Small intestine (tissue), 7 donors: ENCODE data around the gene UBAC1. TPM values are rescaled to one million over a fixed set of nuclear protein-coding genes. Genes with fewer than 3 reads are reported as not detected.

Source experiments
- DNase-seq, 2 donors: peaks; one replicate each; pipeline versions ENCODE4 v3.0.0 to v3.0.0-alpha.2; 2013
- FAIRE-seq: peaks from 2 replicates; lab custom pipeline; 2012; peaks lifted over from hg19 to GRCh38; lab: Jason Lieb, UNC
- H3K27ac ChIP-seq, 3 donors: one replicate each; pipeline ENCODE4 v1.5.1; 2013; ENCODE audit warnings: low read length in 2 of 3, mild to moderate bottlenecking in 2 of 3, control low read depth in 1 of 3, inconsistent platforms in 1 of 3, low read depth in 1 of 3, moderate library complexity in 1 of 3
- H3K27me3 ChIP-seq, 3 donors: one replicate each; pipeline ENCODE4 v1.6.1; 2013; ENCODE audit warnings: low read length in 3 of 3, inconsistent platforms in 1 of 3; ENCODE audit not compliant: control insufficient read depth in 3 of 3, insufficient read depth in 3 of 3
- H3K36me3 ChIP-seq, 3 donors: one replicate each; pipeline ENCODE4 v1.6.1; 2013; ENCODE audit warnings: low read length in 3 of 3, inconsistent platforms in 1 of 3, low read depth in 1 of 3, mild to moderate bottlenecking in 1 of 3, moderate library complexity in 1 of 3; ENCODE audit not compliant: control insufficient read depth in 3 of 3, insufficient read depth in 2 of 3
- H3K4me1 ChIP-seq, 3 donors: one replicate each; pipeline ENCODE4 v1.6.1; 2013; ENCODE audit warnings: low read length in 2 of 3, inconsistent platforms in 1 of 3, low read depth in 1 of 3, mild to moderate bottlenecking in 1 of 3, moderate library complexity in 1 of 3; ENCODE audit not compliant: control insufficient read depth in 3 of 3, insufficient read depth in 2 of 3
- H3K4me3 ChIP-seq, 3 donors: one replicate each; pipeline ENCODE4 v1.5.1; 2013; ENCODE audit warnings: low read length in 3 of 3, control low read depth in 1 of 3, inconsistent platforms in 1 of 3, low read depth in 1 of 3, mild to moderate bottlenecking in 1 of 3, moderate library complexity in 1 of 3
- H3K9me3 ChIP-seq, 2 donors: one replicate each; pipeline ENCODE4 v1.6.1; 2013; ENCODE audit warnings: low read depth in 1 of 2, low read length in 1 of 2; ENCODE audit not compliant: control insufficient read depth in 2 of 2, insufficient read depth in 1 of 2
- WGBS, 3 donors: extraction: QIAGEN DNeasy Blood & Tissue Kit; methylation state at CpG; one replicate each; pipeline ENCODE4 v1.1.7; 2013; 5-methylcytosine and 5-hydroxymethylcytosine counted together
- polyA plus RNA-seq, 4 donors: library from polyadenylated mRNA; stranded (reverse) in 3 of 4; unstranded in 1 of 4; fragments of 200-250 nt in 3 of 4; fragments of 120-200 nt in 1 of 4; gene quantifications; one replicate each; pipeline versions ENCODE4 v1.2.1 to v1.2.3, GENCODE V29; 2013
- donor health status: healthy with polysubstance abuse.
- donor health status: control.
- donor health status: control.
- donor health status: Bipolar disorder and iron deficiency.
- donor health status: healthy.

The UBAC1 gene
- polyA plus RNA-seq, 4 donors: 19.9 to 78.5 (median 63.3) TPM

DNA sequence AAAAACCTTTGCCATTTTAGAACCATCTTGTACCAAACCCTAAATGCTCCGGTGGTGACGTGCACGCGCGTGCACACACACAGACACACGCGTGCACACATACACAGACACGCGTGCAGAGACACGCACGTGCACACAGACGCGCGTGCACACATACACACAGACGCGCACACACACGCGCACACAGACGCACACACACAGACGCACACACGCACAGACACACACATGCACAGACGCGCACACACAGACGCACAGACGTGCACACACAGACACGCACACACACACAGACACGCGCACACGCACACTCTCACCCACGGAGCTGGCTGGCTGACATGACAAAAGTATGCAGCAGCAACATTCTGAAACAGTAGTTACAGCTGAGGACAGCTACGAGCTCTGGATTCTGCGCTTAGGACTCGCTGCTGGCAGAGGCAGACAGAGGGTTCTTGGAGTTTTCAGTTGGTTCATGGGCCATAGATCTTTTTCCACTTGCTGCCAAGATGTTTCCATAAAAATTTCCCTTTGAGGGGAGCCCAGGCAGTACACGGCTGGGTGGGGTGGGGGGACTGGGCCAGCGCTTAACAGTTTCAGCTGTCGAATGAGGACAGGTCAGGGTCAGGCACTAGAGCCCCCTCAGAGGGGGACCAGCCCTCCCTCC is 46.2 kb upstream of the UBAC1 start:
- H3K36me3 ChIP-seq: peaks cover 0 to 45% (median 14%) of the 10 kb centered on the region in 3 donors
- no peaks in the 10 kb centered on the region for H3K9me3 ChIP-seq
- 81 to 92% (median 85%) methylated on average over 36 of the region's 36 CpGs for WGBS, 3 donors
- H3K27ac ChIP-seq: peak overlapping the region in 1 of 3 donors; percentile 62
- FAIRE-seq (no peak), DNase-seq (no peak)
- H3K4me1 ChIP-seq: peaks cover 0 to 20% (median 0%) of the 10 kb centered on the region in 3 donors
- H3K4me3 ChIP-seq: no peak overlapping the region
- H3K27me3 ChIP-seq: no peaks in the 10 kb centered on the region

DNA sequence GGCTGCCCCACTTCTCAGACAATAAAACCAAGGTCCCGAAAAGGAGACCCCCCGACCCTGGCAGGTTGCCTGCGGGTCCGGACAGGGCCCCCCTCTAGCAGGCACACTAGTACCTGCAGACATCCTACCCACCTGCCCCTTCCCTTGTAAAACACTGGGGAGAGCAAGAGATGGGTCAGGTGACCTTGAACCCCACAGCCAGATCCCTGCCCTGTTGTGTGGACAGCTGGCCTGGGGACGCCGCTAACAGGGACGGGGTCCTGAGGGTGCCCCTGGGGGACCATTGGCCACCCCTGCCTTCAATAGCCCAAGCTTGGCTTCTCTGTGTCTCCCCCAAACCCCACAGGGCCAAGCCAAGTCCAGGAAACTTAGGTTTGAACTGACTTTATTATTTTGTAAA is 45.0 kb upstream of the UBAC1 start:
- Histone ChIP-seq H3K36me3 (peaks cover 0 to 35% (median 4%) of the 10 kb centered on the region in 3 donors), H3K27ac (no peak overlapping the region), H3K4me1 (peaks cover 0 to 12% (median 0%) of the 10 kb centered on the region in 3 donors), H3K27me3 (no peaks in the 10 kb centered on the region), H3K9me3 (no peaks in the 10 kb centered on the region), H3K4me3 (no peak overlapping the region)
- WGBS, 3 donors: 78 to 84% (median 80%) methylated on average over 7 of the region's 7 CpGs
- DNase-seq (no peak), FAIRE-seq (no peak)

DNA sequence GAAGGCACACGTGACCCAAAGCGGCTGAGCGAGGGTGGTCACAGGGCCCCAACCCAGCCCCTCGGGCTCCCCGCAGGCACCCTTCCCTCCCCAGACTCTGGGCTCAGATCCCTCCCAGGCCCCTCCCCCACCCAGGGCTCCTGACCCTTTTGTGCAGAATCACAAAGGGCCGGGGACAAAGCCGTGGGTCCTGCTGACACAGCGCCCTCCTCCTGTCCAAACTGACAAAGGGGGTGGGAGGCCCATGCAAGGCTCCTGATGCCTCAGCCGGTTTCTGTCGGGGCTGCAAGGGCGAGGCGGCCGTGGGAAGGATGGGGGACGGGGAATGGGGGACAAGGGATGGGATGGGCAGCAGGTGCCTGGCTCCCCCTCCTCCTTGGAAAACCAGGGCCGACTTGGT is 43.5 kb upstream of the UBAC1 start:
- no peak for FAIRE-seq
- H3K27me3 ChIP-seq: no peaks in the 10 kb centered on the region
- no peak overlapping the region for H3K27ac ChIP-seq
- WGBS, 3 donors: 61 to 81% (median 64%) methylated on average over 12 to 15 of the region's 15 CpGs
- peaks cover 0 to 12% (median 0%) of the 10 kb centered on the region in 3 donors for H3K4me1 ChIP-seq
- no peak for DNase-seq
- no peaks in the 10 kb centered on the region for H3K9me3 ChIP-seq
- H3K36me3 ChIP-seq: peaks cover 0 to 22% (median 0%) of the 10 kb centered on the region in 3 donors
- H3K4me3 ChIP-seq: no peak overlapping the region

DNA sequence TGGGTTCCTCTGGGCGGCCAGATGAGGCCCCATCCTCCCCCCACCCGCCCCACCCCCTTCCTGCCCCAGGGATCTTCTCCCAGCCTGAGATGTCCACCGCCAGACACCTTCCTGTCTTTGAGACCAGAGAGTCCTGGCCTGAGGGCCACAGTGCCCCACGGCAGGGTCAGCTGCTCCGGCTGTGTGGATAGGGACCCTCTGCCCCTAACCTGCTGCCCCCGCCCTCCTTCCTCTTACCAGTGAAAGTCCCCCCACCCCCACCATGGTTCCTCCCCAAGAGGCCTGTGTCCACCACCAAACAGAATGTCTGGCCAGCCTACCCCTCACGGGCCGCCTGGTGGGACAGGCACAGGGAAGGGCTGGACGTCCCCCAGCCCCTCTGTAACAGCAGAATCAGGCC is 43.0 kb upstream of the UBAC1 start:
- no peaks in the 10 kb centered on the region for H3K9me3 ChIP-seq
- FAIRE-seq: no peak
- no peak for DNase-seq
- peaks cover 0 to 17% (median 0%) of the 10 kb centered on the region in 3 donors for H3K36me3 ChIP-seq
- no peak overlapping the region for H3K4me3 ChIP-seq
- no peak overlapping the region for H3K27ac ChIP-seq
- peaks cover 0 to 12% (median 0%) of the 10 kb centered on the region in 3 donors for H3K4me1 ChIP-seq
- no peaks in the 10 kb centered on the region for H3K27me3 ChIP-seq
- 70 to 75% (median 71%) methylated on average over 9 of the region's 9 CpGs for WGBS, 3 donors

DNA sequence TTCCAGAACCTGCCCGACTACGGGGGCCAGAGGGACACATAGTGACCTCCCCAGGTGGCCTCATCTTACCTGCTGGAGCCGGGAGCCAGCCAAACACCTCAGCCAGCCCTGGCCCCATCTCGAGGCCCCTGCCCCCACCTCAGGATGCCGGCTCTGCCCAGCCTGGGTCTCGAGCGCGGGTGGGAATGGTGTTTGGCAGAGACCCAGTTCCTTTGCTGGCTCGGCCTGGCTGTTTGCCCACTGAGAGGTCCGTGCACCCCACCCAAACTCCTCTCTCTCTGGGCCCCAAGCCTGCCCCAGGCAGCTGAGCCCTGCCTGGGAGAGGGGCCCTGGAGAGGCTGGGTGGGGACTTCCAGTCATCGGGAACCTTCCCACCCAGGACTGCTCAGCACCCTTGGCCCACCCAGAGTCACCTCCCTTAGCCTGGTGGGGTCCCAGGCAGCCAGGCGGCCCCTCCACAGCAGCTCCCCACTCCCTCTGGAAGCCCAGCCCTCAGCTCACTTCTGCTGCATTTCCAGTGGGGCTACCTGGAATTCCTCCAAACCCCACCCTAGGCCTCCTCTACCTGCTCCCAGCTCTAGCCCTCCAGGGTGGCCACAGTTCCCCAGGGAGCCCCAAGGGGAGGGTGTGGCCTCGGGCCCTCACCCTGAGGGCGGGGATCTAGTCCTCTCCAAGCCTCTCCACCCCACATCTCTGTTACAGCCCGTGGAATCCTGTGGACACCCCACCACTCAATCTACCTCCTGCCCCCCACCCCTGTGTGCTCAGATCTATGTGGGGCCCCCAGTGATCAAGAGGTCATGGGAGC is 42.4 kb upstream of the UBAC1 start:
- WGBS, 3 donors: 14 to 37% (median 29%) methylated on average over 13 to 15 of the region's 15 CpGs
- peak in 1 of 2 donors; percentile 18 for DNase-seq

DNA sequence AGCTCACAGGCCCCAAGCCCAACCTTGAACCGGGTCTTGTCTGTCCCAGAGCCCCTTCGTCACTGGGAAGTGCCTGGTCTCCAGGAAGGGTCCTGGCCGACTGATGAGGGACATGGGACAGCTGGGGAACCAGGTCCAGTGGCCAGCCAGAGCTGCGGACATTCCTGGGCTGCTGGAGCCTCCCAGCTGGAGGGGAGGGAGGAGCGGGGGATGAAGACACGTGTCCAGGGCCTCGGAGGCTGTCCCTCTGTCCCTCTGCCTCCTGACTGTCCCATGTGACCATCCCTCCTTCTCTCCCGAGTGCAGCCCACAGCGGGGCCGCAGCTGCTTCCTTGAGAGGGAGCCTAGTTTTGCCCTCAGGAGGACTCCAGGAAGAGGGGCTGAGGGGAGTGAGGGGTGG is 41.7 kb upstream of the UBAC1 start:
- Histone ChIP-seq H3K27me3 (no peaks in the 10 kb centered on the region), H3K4me3 (no peak overlapping the region), H3K9me3 (no peaks in the 10 kb centered on the region), H3K4me1 (peaks cover 0 to 12% (median 0%) of the 10 kb centered on the region in 3 donors), H3K27ac (no peak overlapping the region), H3K36me3 (peaks cover 0 to 5% (median 0%) of the 10 kb centered on the region in 3 donors)
- DNase-seq: peak in 1 of 2 donors; percentile 26
- no peak for FAIRE-seq
- 49 to 51% (median 50%) methylated on average over 7 to 10 of the region's 10 CpGs for WGBS, 3 donors

More for the DNA sequence above, 42.4 kb upstream of the UBAC1 start:
- Histone ChIP-seq H3K27me3 (no peaks in the 10 kb centered on the region), H3K27ac (no peak overlapping the region), H3K9me3 (no peaks in the 10 kb centered on the region), H3K4me3 (no peak overlapping the region), H3K4me1 (peaks cover 0 to 12% (median 0%) of the 10 kb centered on the region in 3 donors), H3K36me3 (peaks cover 0 to 11% (median 0%) of the 10 kb centered on the region in 3 donors)
- no peak for FAIRE-seq

DNA sequence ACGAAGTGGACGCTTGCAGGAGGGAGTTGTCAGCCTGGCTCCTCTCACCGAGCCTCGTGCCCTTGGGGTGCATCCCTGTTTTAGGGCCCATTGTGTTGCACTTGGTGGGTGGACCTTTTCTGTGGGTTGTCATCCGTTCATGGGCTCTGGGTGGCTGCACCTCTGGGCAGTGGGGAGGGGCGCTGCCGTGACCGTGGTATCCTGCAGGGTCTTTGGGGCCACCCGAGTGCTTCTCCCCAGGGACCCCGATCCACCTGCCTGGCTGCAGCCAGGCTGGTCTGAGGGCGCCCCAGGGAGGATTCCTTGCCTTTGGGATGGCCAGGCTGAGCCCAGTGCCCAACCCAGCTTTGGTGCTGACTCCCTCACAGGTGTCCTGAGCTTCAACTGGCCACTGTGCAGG is 41.0 kb upstream of the UBAC1 start:
- FAIRE-seq: no peak
- Histone ChIP-seq H3K27ac (no peak overlapping the region), H3K36me3 (no peaks in the 10 kb centered on the region), H3K27me3 (no peaks in the 10 kb centered on the region), H3K9me3 (no peaks in the 10 kb centered on the region), H3K4me1 (peaks cover 0 to 12% (median 0%) of the 10 kb centered on the region in 3 donors), H3K4me3 (no peak overlapping the region)
- 84 to 94% (median 91%) methylated on average over 11 of the region's 11 CpGs for WGBS, 3 donors
- no peak for DNase-seq

DNA sequence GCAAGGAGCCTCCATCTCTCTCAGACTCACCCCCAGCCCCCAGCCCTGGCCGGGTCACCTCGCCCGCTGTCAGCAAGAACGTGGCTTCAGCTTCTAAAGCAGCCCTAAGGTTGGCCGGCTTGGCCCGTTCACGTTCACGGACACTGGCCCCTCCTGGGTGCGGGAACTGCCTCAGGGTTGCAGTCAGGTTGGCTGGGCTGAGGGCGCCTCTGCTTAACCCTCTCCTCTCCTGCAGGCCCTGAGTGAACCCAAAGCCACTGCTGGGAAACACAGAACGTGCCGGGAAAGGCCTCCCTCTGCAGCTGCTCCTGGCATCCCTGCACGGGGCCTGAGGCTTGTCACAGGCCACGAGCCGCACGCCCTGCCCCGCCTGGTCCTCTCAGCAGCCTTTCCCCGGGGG is 40.1 kb upstream of the UBAC1 start:
- Histone ChIP-seq H3K4me3 (no peak overlapping the region), H3K36me3 (no peaks in the 10 kb centered on the region), H3K27ac (no peak overlapping the region), H3K9me3 (no peaks in the 10 kb centered on the region), H3K27me3 (no peaks in the 10 kb centered on the region), H3K4me1 (peaks cover 0 to 12% (median 0%) of the 10 kb centered on the region in 3 donors)
- no peak for FAIRE-seq
- DNase-seq: no peak
- 32 to 57% (median 45%) methylated on average over 18 of the region's 18 CpGs for WGBS, 3 donors
